Jurkat, Clone E6-1 (cell line): ENCODE measurements around the gene KCNQ5.

ENCODE experiments used
- DNase-seq: peaks from one replicate; pipeline ENCODE4 v3.0.0-alpha.2; 2011; ENCODE audit warnings: low read depth, low spot score
- H3K4me3 ChIP-seq: 2 replicates; pipeline ENCODE4 v1.5.1; 2011; ENCODE audit warnings: mild to moderate bottlenecking, low read length, control low read depth, moderate library complexity

Gene KCNQ5

DNA sequence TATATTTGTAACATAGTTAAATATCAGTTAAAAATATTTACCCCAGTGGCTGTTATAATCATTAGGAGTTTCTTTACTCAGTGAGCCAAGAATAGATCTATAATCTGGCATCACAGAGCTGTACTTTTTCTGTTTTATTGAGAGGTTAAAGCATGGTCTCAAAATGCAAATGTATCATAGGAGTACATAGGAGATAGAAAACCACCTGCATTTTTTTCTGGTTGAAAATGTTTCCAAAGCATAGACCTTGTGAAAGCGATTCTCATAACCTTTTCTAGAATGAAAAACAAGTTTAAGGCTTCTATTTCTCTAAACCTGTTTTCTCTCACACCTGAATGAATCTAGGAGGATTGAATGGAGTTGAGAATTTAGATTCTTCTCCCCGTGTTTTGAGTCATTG lies 14.4 kb downstream of the KCNQ5 start:
- DNase-seq: no peak
- H3K4me3 ChIP-seq: no peak overlapping the region

DNA sequence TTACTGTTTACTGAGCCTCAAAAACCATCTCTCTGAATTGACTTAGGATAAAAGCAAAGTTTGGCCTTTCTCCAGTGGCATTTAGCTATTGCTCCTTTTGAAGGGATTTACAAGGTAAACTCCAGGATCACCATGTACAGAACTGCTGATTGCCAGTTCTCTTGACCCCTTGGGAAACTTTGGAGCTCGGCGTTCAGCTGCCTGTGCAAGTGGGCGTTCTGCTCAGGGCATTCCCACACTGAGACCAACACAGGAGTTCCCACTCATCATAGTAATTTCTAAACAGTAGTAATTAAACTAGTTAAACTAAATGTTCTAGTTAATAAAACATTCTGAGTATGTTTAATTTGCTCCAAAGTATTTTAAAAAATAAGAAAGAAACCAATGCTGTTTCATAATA lies 14.9 kb downstream of the KCNQ5 start:
- DNase-seq: no peak
- no peak overlapping the region for H3K4me3 ChIP-seq

DNA sequence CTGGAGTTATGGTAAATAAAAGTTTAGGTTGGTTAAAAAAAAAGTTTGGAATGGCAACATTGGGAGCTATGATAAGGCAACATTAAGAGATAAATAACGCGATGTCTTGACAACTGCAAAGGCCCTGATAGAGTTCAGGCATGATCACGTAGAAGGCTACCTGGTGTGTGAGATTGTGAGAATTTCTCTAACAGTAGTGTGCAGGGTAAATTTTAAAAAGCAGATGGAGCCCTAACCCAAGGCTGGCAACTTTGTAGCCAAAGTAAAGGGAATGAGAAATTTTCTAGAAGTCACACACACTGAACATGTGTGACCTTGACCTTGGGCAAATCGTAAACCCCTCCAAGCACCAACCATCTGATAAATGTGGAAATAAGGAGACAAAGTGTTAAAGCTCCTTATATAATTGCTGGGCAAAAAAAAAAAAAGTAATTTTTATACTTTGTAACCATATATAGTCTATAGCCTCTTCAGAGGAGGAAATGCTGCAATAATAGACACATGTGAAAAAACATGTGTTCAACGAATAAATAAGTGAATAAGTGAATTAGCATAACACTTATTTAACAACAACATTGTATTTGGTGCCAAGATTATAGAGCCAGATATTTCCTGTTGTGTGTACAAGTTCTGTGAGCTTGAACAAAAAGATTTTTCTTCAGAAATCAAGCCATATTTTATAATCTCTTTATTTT lies 18.2 kb downstream of the KCNQ5 start:
- no peak overlapping the region for H3K4me3 ChIP-seq
- DNase-seq: no peak

DNA sequence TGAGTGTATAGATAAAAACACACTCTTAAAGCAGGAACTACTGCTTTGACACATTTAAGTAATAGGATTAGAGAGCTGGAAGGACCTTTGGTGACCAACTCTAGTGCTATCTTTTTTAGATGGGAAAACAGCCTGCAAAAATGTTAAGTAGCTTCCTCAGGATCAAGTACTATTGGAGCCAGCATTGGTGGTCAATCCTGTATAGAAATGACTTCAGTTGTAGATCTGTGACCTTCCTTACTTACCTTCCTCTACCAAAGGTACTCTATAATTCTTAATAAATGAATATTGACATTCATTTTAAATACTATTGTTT lies 18.7 kb downstream of the KCNQ5 start:
- H3K4me3 ChIP-seq: no peak overlapping the region
- no peak for DNase-seq

DNA sequence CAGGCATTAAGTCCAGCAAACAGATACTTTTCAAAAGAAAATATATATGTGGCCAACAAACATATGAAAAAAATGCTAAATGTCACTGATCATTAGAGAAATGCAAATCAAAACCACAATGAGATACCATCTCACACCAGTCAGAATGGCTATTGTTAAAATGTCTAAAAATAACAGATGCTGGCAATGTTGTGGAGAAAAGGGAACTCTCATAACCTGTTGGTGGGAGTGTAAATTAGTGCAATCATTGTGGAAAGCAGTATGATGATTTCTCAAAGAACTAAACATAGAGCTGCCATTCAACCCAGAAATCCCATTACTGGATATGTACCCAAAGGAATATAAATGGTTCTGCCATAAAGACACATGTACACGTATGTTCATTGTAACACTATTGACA lies 20.6 kb downstream of the KCNQ5 start:
- DNase-seq: no peak
- no peak overlapping the region for H3K4me3 ChIP-seq

DNA sequence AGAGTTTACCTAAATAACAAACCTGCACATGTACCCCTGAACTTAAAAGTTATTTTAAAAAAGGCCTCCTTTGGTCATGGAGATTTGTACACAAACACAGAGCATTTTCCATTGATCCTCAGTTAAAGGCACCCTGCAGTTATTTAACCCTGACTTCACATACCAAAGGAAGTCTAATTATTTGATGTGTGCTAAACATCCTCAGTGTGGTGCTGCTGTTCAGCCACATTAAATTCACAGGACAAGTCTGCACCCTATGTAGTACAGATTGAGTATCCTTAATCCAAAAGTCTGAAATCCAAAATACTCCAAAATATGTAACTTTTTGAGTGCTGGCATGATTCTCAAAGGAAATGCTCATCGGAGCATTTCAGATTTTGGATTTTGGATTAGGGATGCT lies 21.4 kb downstream of the KCNQ5 start:
- H3K4me3 ChIP-seq: no peak overlapping the region
- no peak for DNase-seq

DNA sequence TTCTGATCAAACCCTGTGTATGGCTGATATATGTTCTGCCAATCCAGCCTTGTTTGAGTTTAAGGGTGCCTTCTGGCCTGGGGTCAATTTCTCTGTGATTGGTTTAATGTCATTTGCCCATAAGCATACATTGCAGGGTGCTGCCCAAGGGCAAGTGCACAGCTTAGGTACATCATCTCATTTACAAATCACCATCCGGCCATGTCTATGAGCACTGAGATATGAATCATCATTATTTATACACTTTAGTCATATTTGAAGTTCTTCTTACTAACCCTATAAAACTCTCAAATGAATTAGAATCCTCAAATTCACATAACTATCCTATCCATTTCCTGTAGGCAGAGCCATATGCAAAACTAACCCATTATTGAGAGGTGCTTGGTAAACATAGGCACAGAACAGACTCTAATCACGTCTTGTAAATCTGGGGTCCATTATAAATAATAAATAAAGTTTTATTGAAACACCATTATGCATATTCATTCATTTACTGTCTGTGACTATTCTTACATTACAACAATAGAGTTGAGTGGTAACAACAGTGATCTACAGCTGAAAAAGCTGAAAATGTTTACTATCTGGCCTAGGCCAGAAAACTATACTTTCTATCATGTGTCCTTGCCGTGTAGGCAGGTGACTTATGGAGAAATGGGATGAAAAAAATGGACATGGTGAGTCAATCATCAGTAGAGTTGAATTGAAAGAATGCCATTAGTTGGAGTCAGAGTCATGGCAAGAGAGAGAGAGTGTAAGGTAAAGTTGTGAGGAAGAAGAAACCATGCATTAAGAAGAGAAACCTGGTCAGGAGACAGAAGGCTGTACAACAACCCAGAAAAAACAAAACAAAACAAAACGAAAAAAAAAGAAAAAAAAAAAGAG lies 25.0 kb downstream of the KCNQ5 start:
- DNase-seq: no peak
- no peak overlapping the region for H3K4me3 ChIP-seq

DNA sequence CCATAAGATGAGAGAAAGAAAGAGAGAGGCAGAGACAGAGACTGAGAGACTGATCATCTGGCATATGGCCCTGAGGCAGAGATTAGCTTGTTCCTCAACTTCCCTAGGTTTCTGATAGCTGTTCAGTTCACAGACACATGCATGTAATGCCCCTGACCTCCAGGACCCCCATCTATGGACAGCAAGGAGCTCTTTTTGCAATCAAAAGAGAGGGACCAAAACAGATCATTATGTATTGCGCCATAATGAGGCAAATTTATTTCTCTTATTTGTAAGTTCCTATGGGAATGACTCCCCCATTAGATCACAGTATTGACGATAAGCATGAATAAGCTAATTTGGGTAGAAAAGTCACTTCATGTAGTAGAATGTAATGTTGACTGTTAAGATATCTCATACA lies 25.6 kb downstream of the KCNQ5 start:
- H3K4me3 ChIP-seq: no peak overlapping the region
- DNase-seq: no peak

DNA sequence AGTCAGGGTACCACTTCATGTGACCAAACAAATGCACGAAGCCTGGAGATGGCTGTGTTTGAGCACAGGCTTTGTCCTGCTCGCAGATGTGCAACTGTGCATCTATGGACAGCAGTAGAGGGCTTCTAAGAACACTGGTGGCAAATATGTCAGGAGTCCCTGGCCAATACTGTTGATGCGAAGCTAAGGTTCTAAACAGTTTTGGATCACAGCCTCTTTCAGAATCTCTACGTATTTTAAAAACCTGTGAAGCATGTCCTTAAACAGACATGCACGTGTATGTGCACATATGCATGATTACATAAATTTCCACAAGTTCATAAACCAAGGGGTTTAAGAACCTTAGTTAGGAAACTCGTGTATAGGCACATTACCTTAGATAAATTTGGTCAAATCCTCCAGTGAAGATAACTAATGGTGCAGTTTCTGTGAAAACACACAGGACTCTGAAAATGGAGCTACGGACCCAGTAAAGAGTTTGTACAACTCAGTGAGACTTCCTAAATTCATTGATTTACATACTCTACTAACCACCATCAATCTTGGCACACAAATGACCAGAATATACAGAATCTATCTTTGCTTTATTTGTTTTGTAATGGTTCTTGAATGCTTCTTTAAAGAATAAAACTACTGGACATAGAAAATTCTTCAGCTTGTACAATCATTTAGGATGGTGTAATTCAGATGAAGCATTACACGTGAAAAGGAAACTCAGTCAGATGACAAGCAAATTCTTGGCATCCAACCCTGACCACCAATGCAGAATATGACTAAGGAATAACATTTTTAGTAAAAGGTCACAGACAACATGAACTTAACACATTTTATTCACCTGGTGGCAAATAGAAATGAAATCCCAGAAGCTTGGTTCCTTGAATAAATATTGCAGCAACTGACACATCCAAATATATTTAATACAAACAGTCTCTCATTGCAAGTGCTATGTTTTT lies 27.4 kb downstream of the KCNQ5 start:
- no peak for DNase-seq
- H3K4me3 ChIP-seq: no peak overlapping the region

DNA sequence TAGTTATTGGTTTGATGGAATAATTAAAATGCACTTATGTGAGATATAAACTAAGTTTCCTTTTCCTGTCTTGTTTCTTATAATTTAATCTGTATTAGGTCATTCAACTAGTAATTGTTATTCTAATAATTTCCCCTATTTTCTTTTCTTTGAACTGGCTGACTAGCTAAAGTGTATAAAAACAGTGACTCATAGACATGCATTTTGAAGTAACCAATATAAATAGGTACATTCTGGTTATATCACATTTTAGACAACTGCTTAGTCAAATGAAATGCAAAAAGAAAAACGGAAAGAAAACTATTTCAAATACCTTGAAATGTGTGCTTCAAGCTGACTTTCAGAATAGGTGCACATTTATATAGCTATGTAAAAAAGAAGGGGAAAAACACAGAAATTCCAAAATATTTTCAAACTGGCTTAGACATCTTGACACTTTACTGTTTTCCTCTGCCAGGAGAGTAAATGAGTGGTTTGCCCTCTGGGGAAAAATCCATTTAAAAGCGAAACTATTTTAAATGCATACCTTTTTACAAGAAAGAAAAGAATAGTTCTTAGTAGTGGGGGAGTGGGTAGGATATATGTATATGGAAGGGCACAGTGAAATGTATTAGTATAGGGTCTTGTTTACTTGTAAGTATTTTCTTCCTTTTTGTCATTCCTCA lies 28.3 kb downstream of the KCNQ5 start:
- DNase-seq: no peak
- no peak overlapping the region for H3K4me3 ChIP-seq

DNA sequence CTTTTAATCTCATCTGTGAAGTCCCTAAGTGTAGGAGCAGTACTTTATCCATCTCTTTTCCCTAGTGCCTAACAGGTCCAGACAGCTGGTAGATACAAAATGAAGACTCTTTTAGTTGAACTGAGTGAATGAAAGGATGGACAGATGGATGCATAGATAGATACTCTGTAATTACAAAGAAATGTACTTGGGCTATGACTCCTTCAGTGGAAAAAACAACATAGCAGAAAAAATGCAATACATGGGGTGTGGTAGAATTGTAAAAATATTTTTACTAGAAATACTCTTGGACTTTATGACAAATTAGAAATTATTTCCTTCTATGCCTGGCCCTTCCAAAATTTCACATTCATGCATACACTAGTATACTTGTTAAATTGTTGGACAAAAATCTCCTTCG lies 29.3 kb downstream of the KCNQ5 start:
- H3K4me3 ChIP-seq: no peak overlapping the region
- no peak for DNase-seq

DNA sequence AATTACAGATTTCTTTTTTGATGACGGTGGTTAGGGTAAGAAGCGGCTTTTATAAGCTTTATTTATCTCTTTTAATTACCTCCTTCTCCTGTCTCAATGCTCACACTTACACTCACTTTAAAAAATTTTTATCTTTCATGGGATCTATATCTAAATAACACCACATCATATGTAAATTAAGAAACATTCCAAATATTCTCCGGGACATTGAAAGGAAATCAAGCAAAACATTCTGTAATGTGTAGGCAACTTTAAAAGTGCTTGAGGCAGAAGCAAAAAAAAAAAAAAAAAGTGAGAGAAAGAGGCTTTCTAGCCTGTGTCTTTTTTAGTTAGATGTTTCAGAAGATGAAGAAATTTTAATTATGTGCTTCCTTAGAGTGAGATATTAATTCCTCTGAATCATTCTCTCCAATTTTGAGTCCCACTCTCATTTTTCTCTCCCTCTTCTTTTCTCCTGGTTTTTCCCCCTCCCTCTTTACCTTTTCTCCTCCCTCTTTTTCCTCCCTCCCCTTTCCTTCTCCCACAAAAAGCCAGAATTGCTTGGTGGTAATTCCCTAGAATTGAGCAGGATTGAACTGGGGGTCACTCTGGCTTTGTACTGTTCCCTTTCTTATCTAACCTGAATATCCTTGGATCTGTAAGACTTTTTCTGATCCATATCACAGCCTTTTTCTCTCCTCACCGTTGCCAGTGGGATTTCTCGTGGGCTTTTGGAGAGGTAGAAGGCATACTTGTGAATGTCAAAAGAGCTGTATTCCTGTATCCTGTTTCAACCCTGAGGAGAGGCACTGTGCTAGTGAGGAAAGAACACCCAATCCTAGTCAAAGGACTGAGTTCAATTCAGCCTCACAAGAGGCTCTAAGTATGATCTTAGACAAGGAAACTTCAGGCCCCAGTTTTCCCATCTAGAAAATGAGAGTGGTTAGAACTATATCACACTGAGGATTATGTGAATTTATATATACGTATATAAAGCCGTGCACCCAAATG lies 30.4 kb downstream of the KCNQ5 start:
- no peak overlapping the region for H3K4me3 ChIP-seq

DNA sequence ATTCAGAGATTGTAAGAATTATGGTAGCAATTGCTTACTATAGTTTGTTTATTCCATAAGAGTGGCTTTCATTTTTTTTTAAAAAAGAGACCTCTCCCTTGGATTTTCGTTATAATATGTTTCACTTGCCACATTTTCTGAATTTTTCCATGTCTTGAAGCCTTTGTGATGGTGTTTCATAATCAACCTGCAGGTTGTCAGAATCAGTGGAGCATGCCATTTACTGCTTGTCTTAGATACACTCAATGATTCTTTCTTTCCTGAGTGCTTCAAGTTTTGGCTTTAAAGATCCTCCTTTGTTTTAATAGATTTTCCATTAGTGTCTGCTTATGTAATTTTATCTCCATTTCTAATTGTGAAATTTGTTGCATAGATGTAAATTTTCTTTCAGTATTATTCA lies 31.2 kb downstream of the KCNQ5 start:
- DNase-seq: no peak
- H3K4me3 ChIP-seq: no peak overlapping the region

More for the DNA sequence above, 30.4 kb downstream of the KCNQ5 start:
- no peak for DNase-seq

DNA sequence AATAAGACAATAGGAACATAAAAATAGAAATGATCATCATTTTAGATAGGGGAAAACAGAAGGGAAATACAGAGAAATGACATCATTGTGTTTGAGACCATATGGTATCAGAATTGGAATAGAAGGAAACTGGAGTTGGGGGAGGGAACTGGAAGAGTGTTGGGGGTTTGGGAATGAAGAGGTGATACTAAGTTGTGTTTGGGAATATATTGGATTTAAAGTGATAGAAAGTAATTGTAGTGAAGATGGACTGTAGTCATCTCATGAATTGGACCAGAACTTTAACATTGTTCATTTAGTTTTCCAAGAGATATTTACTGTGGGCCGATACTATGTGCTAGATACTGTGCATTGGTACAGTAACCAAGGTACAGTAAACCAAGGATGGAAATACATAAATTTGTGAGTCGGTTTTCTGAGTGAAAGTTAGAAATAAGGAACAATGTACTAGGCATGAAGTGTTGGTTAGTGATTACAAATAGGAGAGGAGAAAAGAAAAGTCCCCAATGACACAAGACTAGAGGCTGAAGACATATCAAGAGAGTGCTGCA lies 32.3 kb downstream of the KCNQ5 start:
- no peak overlapping the region for H3K4me3 ChIP-seq
- DNase-seq: no peak

DNA sequence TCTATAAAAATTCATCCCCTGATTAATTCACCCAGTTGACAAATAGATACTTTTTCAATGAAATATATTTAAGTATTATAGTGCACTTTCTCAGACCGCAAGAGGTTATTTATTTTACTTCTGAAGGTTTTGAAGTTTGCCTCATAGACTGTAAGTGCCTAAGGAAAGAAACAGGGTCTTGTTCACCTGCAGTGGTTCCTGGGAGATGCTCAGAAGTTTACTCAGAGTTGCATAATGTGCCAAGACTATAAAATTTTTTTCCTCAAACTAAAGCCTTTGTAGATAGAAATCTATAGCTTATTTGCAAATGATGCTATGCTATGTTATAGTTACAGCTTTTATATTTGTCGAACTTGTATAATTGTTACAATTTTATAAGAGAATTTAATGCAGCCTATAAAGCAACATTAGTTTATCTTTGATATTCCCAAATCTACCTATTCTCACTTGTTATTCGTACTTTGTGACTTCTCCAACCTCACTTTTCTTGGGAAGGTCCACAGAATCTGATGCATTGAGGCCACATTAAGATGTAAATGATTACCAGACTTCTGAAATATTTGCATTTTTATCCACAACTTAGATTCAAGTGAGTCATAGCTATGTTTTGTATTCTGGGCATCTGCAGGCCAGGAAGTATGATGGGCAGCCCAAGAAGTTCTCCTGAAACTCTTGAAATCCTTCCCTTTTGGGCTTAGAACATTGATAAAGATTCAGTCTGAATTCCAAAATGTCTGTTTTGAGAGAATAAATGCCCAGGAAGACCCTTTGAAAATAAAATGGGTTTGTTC lies 35.7 kb downstream of the KCNQ5 start:
- DNase-seq: no peak
- H3K4me3 ChIP-seq: no peak overlapping the region

DNA sequence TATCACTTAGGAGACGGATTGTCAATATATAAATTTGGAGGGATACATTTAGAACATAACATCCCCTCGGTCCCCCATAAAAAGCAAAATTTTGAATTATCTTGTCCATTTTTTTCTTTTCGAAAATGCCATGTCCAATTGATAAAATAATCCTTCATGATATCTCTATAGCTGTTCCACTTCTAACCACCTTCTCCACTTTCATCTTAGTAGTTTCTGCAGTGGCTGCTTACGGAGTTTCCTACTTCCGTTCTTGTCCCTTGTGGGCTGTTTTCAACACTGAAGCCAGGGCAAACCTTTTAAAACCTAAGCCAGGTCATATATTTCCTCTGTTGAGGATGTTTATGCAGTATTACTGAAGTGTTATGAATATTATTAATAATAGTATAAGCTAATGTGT lies 37.9 kb downstream of the KCNQ5 start:
- no peak overlapping the region for H3K4me3 ChIP-seq

DNA sequence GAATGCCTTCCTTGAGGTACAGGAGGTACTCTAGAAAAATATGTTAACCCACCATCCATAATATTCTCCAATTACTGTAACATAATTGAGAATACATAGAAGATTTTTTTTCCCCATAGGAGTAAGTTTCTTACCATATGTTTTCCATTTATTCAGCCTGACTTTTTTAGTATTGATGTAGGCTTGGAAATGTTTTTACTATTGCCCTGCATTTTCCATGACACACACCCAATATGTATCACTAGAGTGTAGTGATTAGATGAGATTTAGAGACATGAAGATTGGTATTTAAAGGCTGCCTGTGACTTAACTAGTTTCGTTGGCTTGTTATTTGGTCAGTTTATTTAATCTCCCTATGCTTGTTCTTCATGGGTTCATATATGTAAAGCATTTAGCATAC lies 39.5 kb downstream of the KCNQ5 start:
- no peak overlapping the region for H3K4me3 ChIP-seq
- no peak for DNase-seq

More for the DNA sequence above, 37.9 kb downstream of the KCNQ5 start:
- DNase-seq: no peak
